B cell (primary cell): ENCODE results near the gene PRKAG2. TPM values are rescaled to one million over a fixed set of nuclear protein-coding genes. Genes with fewer than 3 reads are reported as not detected.

Experiments used
- ATAC-seq: fragments of 200-7000 bp; cut with Tn5 transposase; one replicate; pipeline ENCODE4 v1.10.0; 2021; ENCODE audit warnings: low read depth, mild to moderate bottlenecking, moderate number of reproducible peaks, moderate library complexity
- CTCF ChIA-PET: fragments of 350-600 bp; sonication (Branson Sonifier 250); formaldehyde crosslinking; loops from one replicate; lab custom pipeline; 2021; ENCODE audit warnings: antibody characterized with exemption, inconsistent platforms; lab: Charles Lee
- POLR2A ChIA-PET: fragments of 350-600 bp; sonication (Branson Sonifier 250); formaldehyde crosslinking; loops from one replicate; lab custom pipeline; 2021; ENCODE audit warnings: antibody characterized with exemption; lab: Charles Lee
- DNase-seq: peaks from one replicate; pipeline ENCODE4 v3.0.0; 2013
- H2AFZ ChIP-seq: 2 replicates; pipeline ENCODE4 v1.6.1; 2012; ENCODE audit warnings: mild to moderate bottlenecking, low read depth, low read length; ENCODE audit not compliant: insufficient read depth, poor library complexity, severe bottlenecking
- H3K27ac ChIP-seq, 2 donors: 1 replicate in 1 of 2; 2 replicates in 1 of 2; pipeline ENCODE4 v1.5.1; 2012 to 2013; ENCODE audit warnings: low read length in 2 of 2, mild to moderate bottlenecking in 2 of 2, moderate library complexity in 1 of 2
- H3K27me3 ChIP-seq, 4 experiments: fragments of 200-600 bp in 1 of 4; sonication (generic) in 1 of 4; replicated peaks in 1 of 4; 1 replicate in 2 of 4; 2 replicates in 2 of 4; pipeline versions ENCODE4 v1.6.1 to v1.7.0; 2013 to 2016; ENCODE audit warnings: low read length in 3 of 4, mild to moderate bottlenecking in 2 of 4, mixed read lengths in 1 of 4, moderate library complexity in 1 of 4; ENCODE audit not compliant: insufficient read depth in 4 of 4, control insufficient read depth in 3 of 4; ENCODE audit errors: control extremely low read depth in 1 of 4
- H3K36me3 ChIP-seq, 2 experiments: replicated peaks in 1 of 2; 1 replicate in 1 of 2; 2 replicates in 1 of 2; pipeline versions ENCODE4 v1.6.1 to v1.7.1; 2013; ENCODE audit warnings: low read length in 1 of 2; ENCODE audit not compliant: insufficient read depth in 2 of 2, control insufficient read depth in 1 of 2; ENCODE audit errors: control extremely low read depth in 1 of 2, extremely low read depth in 1 of 2
- H3K4me1 ChIP-seq, 2 donors: fragments of 200-600 bp in 1 of 2; sonication (generic) in 1 of 2; 1 replicate in 1 of 2; 2 replicates in 1 of 2; pipeline versions ENCODE4 v1.5.1 to v1.6.1; 2013 to 2017; ENCODE audit warnings: low read length in 2 of 2; ENCODE audit not compliant: control insufficient read depth in 2 of 2, insufficient read depth in 2 of 2
- H3K4me2 ChIP-seq: replicated peaks from 2 replicates; pipeline ENCODE3; 2012; ENCODE audit warnings: mild to moderate bottlenecking, low read depth, low read length; ENCODE audit not compliant: poor library complexity, severe bottlenecking
- H3K4me3 ChIP-seq, 5 experiments: fragments of 200-600 bp in 1 of 5; sonication (generic) in 1 of 5; 1 replicate in 3 of 5; 2 replicates in 2 of 5; pipeline versions ENCODE4 v1.5.1 to v1.7.0; 2011 to 2016; ENCODE audit warnings: low read length in 4 of 5, mild to moderate bottlenecking in 4 of 5, low read depth in 2 of 5, control low read depth in 1 of 5, moderate library complexity in 1 of 5; ENCODE audit not compliant: insufficient read depth in 1 of 5; ENCODE audit errors: control extremely low read depth in 1 of 5, extremely low read depth in 1 of 5
- H3K79me2 ChIP-seq: fragments of 200-600 bp; sonication (generic); one replicate; pipeline ENCODE4 v1.6.0; 2016; ENCODE audit warnings: low read length; ENCODE audit not compliant: control insufficient read depth, insufficient read depth
- H3K9ac ChIP-seq: fragments of 200-600 bp; sonication (generic); 2 replicates; pipeline ENCODE4 v1.6.1; 2017; ENCODE audit warnings: mild to moderate bottlenecking, low read length, moderate library complexity
- H3K9me3 ChIP-seq, 3 donors: one replicate each; pipeline versions ENCODE4 v1.6.1 to v1.7.1; 2013; ENCODE audit warnings: low read length in 2 of 3; ENCODE audit not compliant: control insufficient read depth in 2 of 3, insufficient read depth in 1 of 3; ENCODE audit errors: control extremely low read depth in 1 of 3
- H4K20me1 ChIP-seq: 2 replicates; pipeline ENCODE4 v1.6.0; 2012; ENCODE audit warnings: mild to moderate bottlenecking, low read length; ENCODE audit not compliant: insufficient read depth, control insufficient read depth, poor library complexity, severe bottlenecking
- H3K27ac Mint-ChIP-seq: one replicate; pipeline ENCODE4 v1.8.0; 2021; ENCODE audit warnings: mixed read lengths
- H3K27me3 Mint-ChIP-seq: one replicate; pipeline ENCODE4 v1.8.0; 2021; ENCODE audit warnings: mixed read lengths
- H3K4me1 Mint-ChIP-seq: one replicate; pipeline ENCODE4 v1.8.0; 2021; ENCODE audit warnings: mixed read lengths
- H3K4me3 Mint-ChIP-seq: one replicate; pipeline ENCODE4 v1.8.0; 2021; ENCODE audit warnings: mixed read lengths
- H3K9me3 Mint-ChIP-seq: one replicate; pipeline ENCODE4 v1.8.0; 2022; ENCODE audit warnings: mixed read lengths; ENCODE audit not compliant: insufficient read depth
- CTCF ChIP-seq: fragments of 200-600 bp; IDR thresholded peaks from one replicate; pipeline ENCODE4 v1.8.0; 2022; ENCODE audit warnings: antibody characterized with exemption, mild to moderate bottlenecking
- EZH2 ChIP-seq: IDR thresholded peaks from 2 replicates; pipeline ENCODE4 v1.6.1; 2012; ENCODE audit warnings: borderline replicate concordance, low read depth, mild to moderate bottlenecking, moderate library complexity, low read length; ENCODE audit not compliant: insufficient read depth, poor library complexity, severe bottlenecking
- WGBS: methylation state at CpG from one replicate; pipeline ENCODE4 v1.1.5; 2013; ENCODE audit warnings: missing lambda C conversion rate; ENCODE audit not compliant: insufficient coverage; 5-methylcytosine and 5-hydroxymethylcytosine counted together
- intact Hi-C: fragments of 100-400 bp; cut with micrococcal nuclease; formaldehyde crosslinking; loops from one replicate; pipeline ENCODE4 v1.10.0; 2022
- polyA plus RNA-seq: library from polyadenylated mRNA; depleted of rRNA; stranded (reverse); fragments of >200 nt; gene quantifications from 2 replicates; pipeline ENCODE4 v1.2.3, GENCODE V29; 2012
- total RNA-seq, 2 donors: library from RNA; stranded (reverse); fragments of 120-200 nt in 1 of 2; gene quantifications; 1 replicate in 1 of 2; 2 replicates in 1 of 2; pipeline versions ENCODE4 v1.2.3 to v1.2.4, GENCODE V29; 2013 to 2022

PRKAG2 gene
- total and polyA plus RNA-seq, 2 donors (not counting 1 experiment from before 2014, with no cell fraction given), result 22.1 to 56.3 TPM

GRCh38 chr7:151756866-151757265 lies 120.0 kb downstream of the PRKAG2 start:
- whole genome bisulfite sequencing, result 92% methylated on average over 13 of the region's 13 CpGs
- ChIA-PET CTCF (interaction anchor here (0.7 to 3.8 kb wide), 7 partner anchors 11 to 198 kb away, joined by 3 to 22 read pairs (median 3); no protein-coding TSS in a partner anchor), POLR2A (no interaction called here)
- Mint-ChIP-seq H3K4me1 (peaks cover 16% of the 10 kb centered on the region), H3K27me3 (no peaks in the 10 kb centered on the region), H3K4me3 (no peak overlapping the region), H3K9me3 (no peaks in the 10 kb centered on the region), H3K27ac (no peak overlapping the region)
- Histone ChIP-seq H3K27me3 (no peaks in the 10 kb centered on the region), H2AFZ (no peak overlapping the region), H4K20me1 (peaks cover 32% of the 10 kb centered on the region), H3K4me2 (no peak overlapping the region), H3K36me3 (peaks cover 2% of the 10 kb centered on the region in 2 experiments), H3K79me2 (peaks cover 6% of the 10 kb centered on the region), H3K9ac (no peak overlapping the region), H3K4me1 (peaks cover 0 to 7% of the 10 kb centered on the region in 2 donors), H3K4me3 (no peak overlapping the region), H3K27ac (no peak overlapping the region), H3K9me3 (peaks cover 0 to under 1% (median 0%) of the 10 kb centered on the region in 3 donors)
- TF ChIP-seq EZH2 (no peak), CTCF (no peak)
- intact Hi-C loops, result loop anchor here (5.0 kb wide), 1 partner anchor 310 kb away; no protein-coding TSS in a partner anchor
- DNase-seq, result no peak
- ATAC-seq, result no peak

- ChIA-PET CTCF (interaction anchor here (0.6 to 1.5 kb wide), 2 partner anchors 10 to 441 kb away, joined by 3 read pairs; no protein-coding TSS in a partner anchor), POLR2A (no interaction called here)
- ATAC-seq (peak; percentile 56), DNase-seq (no peak)
- Histone ChIP-seq H3K4me1 (peaks cover 0 to 7% of the 10 kb centered on the region in 2 donors), H3K9ac (no peak overlapping the region), H2AFZ (no peak overlapping the region), H3K36me3 (peaks cover 2% of the 10 kb centered on the region in 2 experiments), H3K79me2 (peaks cover 6% of the 10 kb centered on the region), H3K4me2 (no peak overlapping the region), H3K27me3 (no peaks in the 10 kb centered on the region), H3K27ac (no peak overlapping the region), H4K20me1 (peaks cover 34% of the 10 kb centered on the region), H3K9me3 (peaks cover 0 to 4% (median 0%) of the 10 kb centered on the region in 3 donors), H3K4me3 (no peak overlapping the region)
- intact Hi-C loops, result loop anchor here (5.0 kb wide), 1 partner anchor 309 kb away; no protein-coding TSS in a partner anchor
- no peak overlapping the region for H3K4me3 Mint-ChIP-seq
- peak overlapping the region; percentile 41 for H3K27ac Mint-ChIP-seq
- no peaks in the 10 kb centered on the region for H3K9me3 Mint-ChIP-seq
- no peaks in the 10 kb centered on the region for H3K27me3 Mint-ChIP-seq
- 62% methylated on average over 18 of the region's 19 CpGs for WGBS
- H3K4me1 Mint-ChIP-seq, result peaks cover 15% of the 10 kb centered on the region
- TF ChIP-seq EZH2, result no peak
- no peak for TF ChIP-seq CTCF
Measured at GRCh38 chr7:151756076-151756731, 120.7 kb downstream of the PRKAG2 start.
